Neural cell (in vitro differentiated cells): ENCODE measurements around the gene RPS6KC1.

Source experiments
- CTCF ChIP-seq: fragments of 450-650 bp; IDR thresholded peaks from 2 replicates; pipeline ENCODE4 v1.5.1; 2014; ENCODE audit warnings: antibody characterized with exemption, mild to moderate bottlenecking, moderate library complexity; ENCODE audit not compliant: poor library complexity, severe bottlenecking
- EP300 ChIP-seq: fragments of 450-650 bp; conservative IDR thresholded peaks from 2 replicates; pipeline ENCODE4 v1.6.1; 2014; ENCODE audit warnings: antibody characterized with exemption, mild to moderate bottlenecking, moderate library complexity; ENCODE audit not compliant: poor library complexity, severe bottlenecking
- EZH2 ChIP-seq: fragments of 200-600, 300-800 bp; shearing (Covaris generic), sonication (generic); IDR thresholded peaks from 2 replicates; pipeline ENCODE4 v1.6.1; 2014; ENCODE audit warnings: antibody characterized with exemption, low read length, borderline replicate concordance, mild to moderate bottlenecking; ENCODE audit not compliant: insufficient read depth, poor library complexity, severe bottlenecking
- REST ChIP-seq: IDR thresholded peaks from 2 replicates; pipeline ENCODE4 v1.6.1; 2012; ENCODE audit warnings: borderline replicate concordance
- SMC3 ChIP-seq: fragments of 450-650 bp; conservative IDR thresholded peaks from 2 replicates; pipeline ENCODE4 v1.6.1; 2014; ENCODE audit warnings: antibody characterized with exemption, mild to moderate bottlenecking, moderate library complexity; ENCODE audit not compliant: poor library complexity
- TAF1 ChIP-seq: IDR thresholded peaks from 2 replicates; pipeline ENCODE4 v1.6.1; 2012; ENCODE audit warnings: low read depth

GRCh38 chr1:213136190-213136917 lies 85.3 kb downstream of the RPS6KC1 start:
- no peak for TF ChIP-seq EP300
- TF ChIP-seq EZH2 = no peak
- TF ChIP-seq CTCF = no peak
- no peak for TF ChIP-seq REST
- TF ChIP-seq SMC3 = no peak
- no peak for TF ChIP-seq TAF1
